H1 (cell line): ENCODE measurements around the gene SLC20A1. TPM values are rescaled to one million over a fixed set of nuclear protein-coding genes. Genes with fewer than 3 reads are reported as not detected.

Source experiments
- CTCF ChIA-PET: fragments of 300-600 bp; sonication (Branson Sonifier 250); formaldehyde crosslinking; loops from one replicate; lab custom pipeline; 2021; ENCODE audit not compliant: partially characterized antibody; lab: Charles Lee
- POLR2A ChIA-PET: fragments of 300-600 bp; sonication (Branson Sonifier 250); formaldehyde crosslinking; loops from one replicate; lab custom pipeline; 2021; ENCODE audit warnings: inconsistent platforms; ENCODE audit not compliant: partially characterized antibody; lab: Charles Lee
- DNase-seq, 2 experiments: peaks; one replicate each; pipeline versions ENCODE4 v3.0.0 to v3.0.0-alpha.2; 2010 to 2022; ENCODE audit warnings: low spot score in 2 of 2, low read depth in 1 of 2, mixed read lengths in 1 of 2
- FAIRE-seq: peaks from 2 replicates; lab custom pipeline; 2011; peaks lifted over from hg19 to GRCh38; lab: Jason Lieb, UNC
- H2AFZ ChIP-seq: 2 replicates; pipeline ENCODE4 v1.8.1; 2012; ENCODE audit warnings: low read length, inconsistent platforms
- H2AK5ac ChIP-seq: 2 replicates; pipeline ENCODE4 v1.6.1; 2013; ENCODE audit warnings: low read depth, low read length
- H2BK120ac ChIP-seq: replicated peaks from 2 replicates; pipeline ENCODE3; 2013; ENCODE audit warnings: low read depth, low read length, inconsistent platforms
- H2BK12ac ChIP-seq: 2 replicates; pipeline ENCODE4 v1.6.1; 2013; ENCODE audit warnings: low read depth, low read length
- H2BK15ac ChIP-seq: 2 replicates; pipeline ENCODE4 v1.6.1; 2013; ENCODE audit warnings: low read length
- H2BK20ac ChIP-seq: 2 replicates; pipeline ENCODE4 v1.6.1; 2013; ENCODE audit warnings: low read length
- H2BK5ac ChIP-seq: 2 replicates; pipeline ENCODE4 v1.6.1; 2013; ENCODE audit warnings: low read depth, low read length
- H3K14ac ChIP-seq: 2 replicates; pipeline ENCODE4 v1.6.1; 2013; ENCODE audit warnings: inconsistent platforms; ENCODE audit not compliant: insufficient read length
- H3K18ac ChIP-seq: 2 replicates; pipeline ENCODE4 v1.6.1; 2013; ENCODE audit warnings: low read length; ENCODE audit errors: extremely low read depth
- H3K23ac ChIP-seq: 2 replicates; pipeline ENCODE4 v1.6.1; 2013; ENCODE audit warnings: inconsistent platforms; ENCODE audit not compliant: insufficient read length
- H3K23me2 ChIP-seq: 2 replicates; pipeline ENCODE4 v1.6.1; 2013; ENCODE audit warnings: low read depth, low read length
- H3K27ac ChIP-seq: 2 replicates; pipeline ENCODE4 v1.6.1; 2011; ENCODE audit warnings: low read depth, low read length, inconsistent platforms
- H3K27me3 ChIP-seq, 4 experiments: replicated peaks in 1 of 4; 1 replicate in 1 of 4; 2 replicates in 3 of 4; pipeline versions ENCODE4 v1.6.1 to v1.8.1; 2011 to 2013; ENCODE audit warnings: low read length in 3 of 4, mild to moderate bottlenecking in 3 of 4, inconsistent platforms in 2 of 4, mixed read lengths in 2 of 4, moderate library complexity in 1 of 4; ENCODE audit not compliant: control insufficient read depth in 3 of 4, insufficient read depth in 3 of 4; ENCODE audit errors: extremely low read depth in 1 of 4
- H3K36me3 ChIP-seq, 4 experiments: 2 replicates each; pipeline versions ENCODE4 v1.6.1 to v1.8.1; 2011 to 2013; ENCODE audit warnings: mild to moderate bottlenecking in 4 of 4, low read length in 3 of 4, moderate library complexity in 2 of 4, control low read depth in 1 of 4, inconsistent platforms in 1 of 4; ENCODE audit not compliant: insufficient read depth in 4 of 4, control insufficient read depth in 2 of 4
- H3K4ac ChIP-seq: replicated peaks from 2 replicates; pipeline ENCODE3; 2013; ENCODE audit warnings: low read length, low read depth, mixed read lengths, inconsistent platforms; ENCODE audit not compliant: insufficient read length
- H3K4me1 ChIP-seq, 4 experiments: replicated peaks in 1 of 4; 1 replicate in 1 of 4; 2 replicates in 3 of 4; pipeline versions ENCODE4 v1.6.1 to v1.8.1; 2011 to 2013; ENCODE audit warnings: low read length in 3 of 4, inconsistent platforms in 2 of 4, mixed read lengths in 1 of 4; ENCODE audit not compliant: insufficient read depth in 4 of 4, control insufficient read depth in 3 of 4
- H3K4me2 ChIP-seq, 2 experiments: 2 replicates each; pipeline versions ENCODE4 v1.6.1 to v1.8.1; 2011 to 2013; ENCODE audit warnings: low read depth in 2 of 2, low read length in 2 of 2, control low read depth in 1 of 2, inconsistent platforms in 1 of 2, mild to moderate bottlenecking in 1 of 2; ENCODE audit not compliant: insufficient read depth in 1 of 2
- H3K4me3 ChIP-seq, 4 experiments: fragments of 200-600, 300-600 bp in 1 of 4; sonication (generic), shearing (Covaris generic), sonication (Bioruptor Twin) in 1 of 4; 2 replicates each; pipeline versions ENCODE4 v1.5.1 to v1.8.1; 2011 to 2016; ENCODE audit warnings: low read length in 4 of 4, low read depth in 3 of 4, control low read depth in 2 of 4, inconsistent platforms in 2 of 4, mild to moderate bottlenecking in 2 of 4, mixed read lengths in 1 of 4, moderate library complexity in 1 of 4; ENCODE audit not compliant: insufficient read depth in 2 of 4; ENCODE audit errors: extremely low read depth in 1 of 4
- H3K56ac ChIP-seq: replicated peaks from 2 replicates; pipeline ENCODE3; 2013; ENCODE audit warnings: low read depth, mild to moderate bottlenecking, mixed read lengths, low read length, inconsistent platforms; ENCODE audit not compliant: insufficient read length
- H3K79me1 ChIP-seq: 2 replicates; pipeline ENCODE4 v1.6.1; 2013; ENCODE audit warnings: low read depth, low read length, control low read depth
- H3K79me2 ChIP-seq, 2 experiments: 2 replicates each; pipeline versions ENCODE4 v1.6.1 to v1.8.1; 2012 to 2013; ENCODE audit warnings: low read length in 2 of 2, mild to moderate bottlenecking in 2 of 2, inconsistent platforms in 1 of 2; ENCODE audit not compliant: insufficient read depth in 2 of 2, control insufficient read depth in 1 of 2
- H3K9ac ChIP-seq, 4 experiments: replicated peaks in 1 of 4; 1 replicate in 1 of 4; 2 replicates in 3 of 4; pipeline versions ENCODE4 v1.6.1 to v1.8.1; 2011 to 2013; ENCODE audit warnings: low read depth in 3 of 4, low read length in 3 of 4, control low read depth in 2 of 4, mild to moderate bottlenecking in 2 of 4, moderate library complexity in 2 of 4, inconsistent platforms in 1 of 4; ENCODE audit errors: extremely low read depth in 1 of 4
- H3K9me3 ChIP-seq, 2 experiments: 2 replicates each; pipeline versions ENCODE4 v1.6.1 to v1.8.1; 2012 to 2013; ENCODE audit warnings: mild to moderate bottlenecking in 2 of 2, moderate library complexity in 2 of 2, control low read depth in 1 of 2, inconsistent platforms in 1 of 2, low read depth in 1 of 2, low read length in 1 of 2, mixed read lengths in 1 of 2; ENCODE audit not compliant: insufficient read depth in 2 of 2
- H4K20me1 ChIP-seq, 2 experiments: replicated peaks in 1 of 2; 2 replicates each; pipeline versions ENCODE3 to v1.8.1; 2011 to 2013; ENCODE audit warnings: inconsistent platforms in 2 of 2, low read length in 2 of 2, mild to moderate bottlenecking in 1 of 2; ENCODE audit not compliant: insufficient read depth in 2 of 2, control insufficient read depth in 1 of 2
- H4K5ac ChIP-seq: 2 replicates; pipeline ENCODE4 v1.6.1; 2013; ENCODE audit warnings: low read length, low read depth, mixed read lengths, inconsistent platforms; ENCODE audit not compliant: insufficient read length
- H4K8ac ChIP-seq: 2 replicates; pipeline ENCODE4 v1.8.0; 2013; ENCODE audit warnings: mild to moderate bottlenecking, moderate library complexity, low read length, inconsistent platforms; ENCODE audit not compliant: insufficient read depth; ENCODE audit errors: extremely low read depth
- H4K91ac ChIP-seq: replicated peaks from 2 replicates; pipeline ENCODE3; 2013; ENCODE audit warnings: low read length, mixed read lengths, inconsistent platforms; ENCODE audit not compliant: insufficient read length
- ASH2L ChIP-seq: fragments of 200-600, 300-600 bp; sonication (generic); IDR thresholded peaks from one replicate; pipeline ENCODE4 v1.7.1; 2017; ENCODE audit warnings: low read length
- CHD1 ChIP-seq: IDR thresholded peaks from 2 replicates; pipeline ENCODE4 v1.6.1; 2012; ENCODE audit warnings: low read depth, low read length, improper control_type of control experiment
- CTBP2 ChIP-seq: IDR thresholded peaks from 2 replicates; pipeline ENCODE4 v1.7.0; 2011; ENCODE audit warnings: borderline replicate concordance, mild to moderate bottlenecking, moderate library complexity, mixed read lengths, low read length; ENCODE audit not compliant: insufficient read depth, insufficient read length
- E2F6 ChIP-seq: IDR thresholded peaks from 2 replicates; pipeline ENCODE4 v1.6.1; 2012; ENCODE audit warnings: inconsistent platforms
- EP300 ChIP-seq, 2 experiments: IDR thresholded peaks; 1 replicate in 1 of 2; 2 replicates in 1 of 2; pipeline ENCODE4 v1.6.1; 2011 to 2012; ENCODE audit warnings: low read depth in 2 of 2, low read length in 2 of 2, mild to moderate bottlenecking in 2 of 2, borderline replicate concordance in 1 of 2, inconsistent platforms in 1 of 2, moderate library complexity in 1 of 2
- JUN ChIP-seq: IDR thresholded peaks from 2 replicates; pipeline ENCODE4 v1.6.1; 2011; ENCODE audit warnings: low read depth, mild to moderate bottlenecking, improper control_type of control experiment, low read length
- NANOG ChIP-seq: IDR thresholded peaks from 2 replicates; pipeline ENCODE4 v1.6.1; 2011; ENCODE audit warnings: low read length, low read depth, mild to moderate bottlenecking, inconsistent platforms; ENCODE audit not compliant: insufficient read depth, poor library complexity, severe bottlenecking
- POLR2AphosphoS5 ChIP-seq: IDR thresholded peaks from 2 replicates; pipeline ENCODE4 v1.6.1; 2011; ENCODE audit warnings: low read depth, low read length
- RXRA ChIP-seq: IDR thresholded peaks from 2 replicates; pipeline ENCODE4 v1.6.1; 2011; ENCODE audit warnings: low read depth, mild to moderate bottlenecking, low read length, moderate library complexity; ENCODE audit not compliant: insufficient read depth
- SIRT6 ChIP-seq: IDR thresholded peaks from one replicate; pipeline ENCODE4 v1.7.1; 2012; ENCODE audit warnings: low read length, inconsistent platforms
- SRF ChIP-seq: IDR thresholded peaks from 2 replicates; pipeline ENCODE4 v1.6.1; 2011; ENCODE audit warnings: mild to moderate bottlenecking, low read depth, low read length, moderate library complexity
- TAF1 ChIP-seq: IDR thresholded peaks from 2 replicates; pipeline ENCODE4 v1.6.1; 2011; ENCODE audit warnings: mild to moderate bottlenecking, low read depth, low read length
- ZNF274 ChIP-seq: IDR thresholded peaks from 2 replicates; pipeline ENCODE4 v1.7.0; 2012; ENCODE audit warnings: low read length, borderline replicate concordance; ENCODE audit errors: extremely low read depth
- WGBS, 2 experiments: shearing (Covaris generic) in 1 of 2; methylation state at CpG; one replicate each; pipeline versions ENCODE4 v1.1.6 to v1.1.7; 2013 to 2015; ENCODE audit warnings: low lambda C conversion rate in 2 of 2, mixed read lengths in 2 of 2, inconsistent platforms in 1 of 2, low coverage in 1 of 2, missing lambda C conversion rate in 1 of 2; ENCODE audit not compliant: insufficient replicate concordance in 2 of 2, insufficient coverage in 1 of 2, insufficient read length in 1 of 2; ENCODE audit errors: extremely low coverage in 1 of 2, missing lambda C conversion rate in 1 of 2; 5-methylcytosine and 5-hydroxymethylcytosine counted together
- polyA plus RNA-seq, 7 experiments: library from polyadenylated mRNA; depleted of rRNA in 3 of 7; stranded (reverse) in 5 of 7; unstranded in 2 of 7; fragments of >200 nt in 5 of 7; fragments of 200-250 nt in 2 of 7; gene quantifications; 1 replicate in 5 of 7; 2 replicates in 1 of 7; 4 replicates in 1 of 7; pipeline versions ENCODE4 v1.2.1 to v1.2.3, GENCODE V29; 2011 to 2013; ENCODE audit warnings: missing spikeins in 2 of 7, mixed read lengths in 2 of 7
- total RNA-seq: library from RNA; stranded (reverse); fragmentation: NEBNext Ultra II Directional; extraction: Animal tissue kit (Norgen Biotek cat#: 25700); gene quantifications from 2 replicates; pipeline ENCODE4 v1.2.1, GENCODE V29; 2021

The SLC20A1 gene
- total and polyA plus RNA-seq, 2 of the 8 experiments (the other 6 are each of a cell fraction or from before 2014, with no cell fraction given): 42.6 to 105 TPM

GRCh38 chr2:112705575-112705974 lies 59.8 kb downstream of the SLC20A1 start:
- Histone ChIP-seq H3K14ac (no peak overlapping the region), H2BK5ac (no peak overlapping the region)
- TF ChIP-seq E2F6 (no peak), JUN (no peak), NANOG (no peak), ASH2L (no peak), POLR2AphosphoS5 (no peak), SIRT6 (no peak), CTBP2 (no peak), EP300 (IDR thresholded peaks at IDR 0.05; ENCODE audit: borderline replicate concordance in 1 of 2, low read depth in 2 of 2, low read length in 2 of 2) (no peak), SRF (no peak), ZNF274 (no peak), RXRA (no peak), CHD1 (no peak), TAF1 (no peak)

More at GRCh38 chr2:112705575-112705974, 59.8 kb downstream of the SLC20A1 start:
- Histone ChIP-seq H3K4ac (no peak overlapping the region), H3K27ac (no peak overlapping the region), H4K91ac (no peak overlapping the region), H3K4me3 (no peak overlapping the region), H3K9me3 (no peaks in the 10 kb centered on the region), H2BK12ac (no peak overlapping the region), H2BK120ac (no peak overlapping the region), H3K79me2 (no peaks in the 10 kb centered on the region), H3K56ac (no peak overlapping the region), H2AK5ac (no peak overlapping the region), H4K5ac (no peak overlapping the region), H3K36me3 (no peaks in the 10 kb centered on the region), H4K8ac (no peak overlapping the region), H3K27me3 (no peaks in the 10 kb centered on the region), H3K9ac (no peak overlapping the region), H3K18ac (no peak overlapping the region), H2AFZ (no peak overlapping the region), H4K20me1 (no peaks in the 10 kb centered on the region), H3K23ac (no peak overlapping the region), H3K4me1 (no peaks in the 10 kb centered on the region), H3K23me2 (no peaks in the 10 kb centered on the region), H2BK15ac (no peak overlapping the region), H3K4me2 (no peak overlapping the region), H2BK20ac (no peak overlapping the region), H3K79me1 (no peaks in the 10 kb centered on the region)
- ChIA-PET POLR2A (no interaction called here), CTCF (interaction anchor here (3.1 kb wide), 1 partner anchor 20 kb away, joined by 17 read pairs; no protein-coding TSS in a partner anchor)
- DNase-seq (no peak), FAIRE-seq (no peak)
- 94% methylated on average over 4 of the region's 4 CpGs; no CpG with 5 or more reads in 1 of the 2 experiments for WGBS, 2 experiments
